Neural progenitor cell (in vitro differentiated cells): ENCODE data around the gene MCUB. TPM values are rescaled to one million over a fixed set of nuclear protein-coding genes. Genes with fewer than 3 reads are reported as not detected.
"Not testable (repeated sequence)": the region's sequence is repeated elsewhere in the genome, so short reads cannot be mapped to it uniquely, and the experiment has no call there.

Source experiments
- DNase-seq: peaks from one replicate; pipeline ENCODE4 v3.0.0-alpha.2; 2016; ENCODE audit warnings: low spot score
- H2AFZ ChIP-seq: fragments of 200-600 bp; sonication (generic); replicated peaks from 2 replicates; pipeline ENCODE4 v1.6.1; 2016; ENCODE audit warnings: antibody characterized with exemption
- H3F3A ChIP-seq: fragments of 200-600 bp; sonication (generic); 2 replicates; pipeline ENCODE4 v1.6.1; 2016; ENCODE audit warnings: antibody characterized with exemption, low read depth
- H3K27ac ChIP-seq: fragments of 200-600 bp; sonication (generic); 2 replicates; pipeline ENCODE4 v1.5.1; 2016; ENCODE audit warnings: mild to moderate bottlenecking
- H3K27me3 ChIP-seq: fragments of 200-600 bp; sonication (generic); 2 replicates; pipeline ENCODE4 v1.6.1; 2016; ENCODE audit warnings: mild to moderate bottlenecking, moderate library complexity
- H3K36me3 ChIP-seq: fragments of 200-600 bp; sonication (generic); 2 replicates; pipeline ENCODE4 v1.5.1; 2016
- H3K4me1 ChIP-seq: fragments of 200-600 bp; sonication (generic); 2 replicates; pipeline ENCODE4 v1.6.1; 2016; ENCODE audit warnings: mixed run types
- H3K4me2 ChIP-seq: fragments of 200-600 bp; sonication (generic); 2 replicates; pipeline ENCODE4 v1.6.1; 2016
- H3K4me3 ChIP-seq: fragments of 200-600 bp; sonication (generic); 2 replicates; pipeline ENCODE4 v1.5.1; 2016
- H3K79me2 ChIP-seq: fragments of 200-600 bp; sonication (generic); 2 replicates; pipeline ENCODE4 v1.6.1; 2016; ENCODE audit warnings: low read depth
- H3K9ac ChIP-seq: fragments of 200-600 bp; sonication (generic); 2 replicates; pipeline ENCODE4 v1.6.1; 2016
- H3K9me3 ChIP-seq: fragments of 200-600 bp; sonication (generic); 2 replicates; pipeline ENCODE4 v1.5.1; 2016; ENCODE audit warnings: low read depth
- H4K20me1 ChIP-seq: fragments of 200-600 bp; sonication (generic); 2 replicates; pipeline ENCODE4 v1.6.1; 2016; ENCODE audit warnings: low read depth
- H3K27ac Mint-ChIP-seq: 3 replicates; pipeline ENCODE4 v1.8.0; 2021; ENCODE audit warnings: mixed read lengths
- H3K27me3 Mint-ChIP-seq: 2 replicates; pipeline ENCODE4 v1.8.0; 2022; ENCODE audit warnings: low read depth, mild to moderate bottlenecking, inconsistent platforms, moderate library complexity, mixed read lengths; ENCODE audit not compliant: insufficient read depth
- H3K36me3 Mint-ChIP-seq: 3 replicates; pipeline ENCODE4 v1.8.0; 2021; ENCODE audit warnings: mixed read lengths
- H3K4me1 Mint-ChIP-seq: 3 replicates; pipeline ENCODE4 v1.8.0; 2021; ENCODE audit warnings: mixed read lengths
- H3K4me3 Mint-ChIP-seq: 3 replicates; pipeline ENCODE4 v1.8.0; 2021; ENCODE audit warnings: mild to moderate bottlenecking, moderate library complexity, mixed read lengths
- H3K9me3 Mint-ChIP-seq: 3 replicates; pipeline ENCODE4 v1.8.0; 2020; ENCODE audit warnings: mixed read lengths
- CTCF ChIP-seq: fragments of 200-600 bp; sonication (generic); IDR thresholded peaks from 2 replicates; pipeline ENCODE4 v1.5.1; 2017; ENCODE audit warnings: antibody characterized with exemption, mild to moderate bottlenecking
- EZH2 ChIP-seq: fragments of 200-600 bp; sonication (generic); IDR thresholded peaks from 2 replicates; pipeline ENCODE4 v1.6.1; 2017; ENCODE audit warnings: antibody characterized with exemption, mild to moderate bottlenecking, moderate library complexity
- EZH2phosphoT487 ChIP-seq: fragments of 200-600 bp; sonication (generic); IDR thresholded peaks from 2 replicates; pipeline ENCODE4 v1.6.1; 2017; ENCODE audit warnings: antibody characterized with exemption
- total RNA-seq: library from RNA; depleted of rRNA; stranded (reverse); fragments of >200 nt; gene quantifications from 2 replicates; pipeline ENCODE4 v1.2.3, GENCODE V29; 2015; ENCODE audit warnings: low replicate concordance

Gene MCUB
- total RNA-seq, 1 donor from 2014 or later: 30.5 TPM

GRCh38 chr4:109574931-109575804 is 15.1 kb downstream of the MCUB start:
- H4K20me1 ChIP-seq: no peaks in the 10 kb centered on the region
- peaks cover 4% of the 10 kb centered on the region for H3K9me3 Mint-ChIP-seq
- no peak overlapping the region for H3K4me3 Mint-ChIP-seq
- peaks cover 5% of the 10 kb centered on the region for H3K36me3 Mint-ChIP-seq
- H2AFZ ChIP-seq: no peak overlapping the region
- no peaks in the 10 kb centered on the region for H3K9me3 ChIP-seq
- H3K79me2 ChIP-seq: no peaks in the 10 kb centered on the region
- no peak overlapping the region for H3K27ac Mint-ChIP-seq
- H3F3A ChIP-seq: no peaks in the 10 kb centered on the region
- no peak overlapping the region for H3K4me2 ChIP-seq
- H3K9ac ChIP-seq: no peak overlapping the region
- no peaks in the 10 kb centered on the region for H3K36me3 ChIP-seq
- no peaks in the 10 kb centered on the region for H3K27me3 ChIP-seq
- no peaks in the 10 kb centered on the region for H3K4me1 Mint-ChIP-seq
- no peak overlapping the region for H3K27ac ChIP-seq
- no peaks in the 10 kb centered on the region for H3K4me1 ChIP-seq
- DNase-seq: no peak
- TF ChIP-seq EZH2: no peak
- no peak for TF ChIP-seq CTCF
- no peak for TF ChIP-seq EZH2phosphoT487
- no peak overlapping the region for H3K4me3 ChIP-seq
- H3K27me3 Mint-ChIP-seq: no peaks in the 10 kb centered on the region

GRCh38 chr4:109576462-109576861 is 16.4 kb downstream of the MCUB start:
- Mint-ChIP-seq H3K27ac (no peak overlapping the region), H3K27me3 (no peaks in the 10 kb centered on the region), H3K36me3 (peaks cover 5% of the 10 kb centered on the region), H3K4me1 (no peaks in the 10 kb centered on the region), H3K4me3 (no peak overlapping the region), H3K9me3 (peaks cover 8% of the 10 kb centered on the region)
- H3K4me1 ChIP-seq: no peaks in the 10 kb centered on the region
- no peaks in the 10 kb centered on the region for H3F3A ChIP-seq
- no peak overlapping the region for H2AFZ ChIP-seq
- no peak overlapping the region for H3K27ac ChIP-seq
- H3K36me3 ChIP-seq: no peaks in the 10 kb centered on the region
- no peak overlapping the region for H3K4me3 ChIP-seq
- H4K20me1 ChIP-seq: no peaks in the 10 kb centered on the region
- no peaks in the 10 kb centered on the region for H3K9me3 ChIP-seq
- no peaks in the 10 kb centered on the region for H3K27me3 ChIP-seq
- no peak overlapping the region for H3K9ac ChIP-seq
- H3K4me2 ChIP-seq: no peak overlapping the region
- TF ChIP-seq CTCF: no peak
- no peak for TF ChIP-seq EZH2phosphoT487
- no peak for TF ChIP-seq EZH2
- no peak for DNase-seq
- H3K79me2 ChIP-seq: no peaks in the 10 kb centered on the region

- Mint-ChIP-seq H3K36me3 (peaks cover 5% of the 10 kb centered on the region), H3K27ac (no peak overlapping the region), H3K9me3 (peaks cover 19% of the 10 kb centered on the region), H3K4me1 (no peaks in the 10 kb centered on the region), H3K27me3 (no peaks in the 10 kb centered on the region), H3K4me3 (no peak overlapping the region)
- Histone ChIP-seq H3K36me3 (no peaks in the 10 kb centered on the region), H3F3A (no peaks in the 10 kb centered on the region), H3K4me2 (no peak overlapping the region), H3K4me1 (no peaks in the 10 kb centered on the region), H4K20me1 (no peaks in the 10 kb centered on the region), H3K27me3 (no peaks in the 10 kb centered on the region), H3K79me2 (no peaks in the 10 kb centered on the region), H2AFZ (no peak overlapping the region), H3K4me3 (no peak overlapping the region), H3K27ac (no peak overlapping the region), H3K9me3 (peaks cover 4% of the 10 kb centered on the region), H3K9ac (no peak overlapping the region)
- no peak for DNase-seq
- TF ChIP-seq EZH2phosphoT487: no peak
- no peak for TF ChIP-seq EZH2
- no peak for TF ChIP-seq CTCF
These were observed 18.8 kb downstream of the MCUB start for GRCh38 chr4:109578846-109579245.

- H3K9me3 Mint-ChIP-seq: peaks cover 26% of the 10 kb centered on the region
These were observed 20.0 kb downstream of the MCUB start for GRCh38 chr4:109579997-109580396.

More at GRCh38 chr4:109579997-109580396, 20.0 kb downstream of the MCUB start:
- not testable (repeated sequence) for H3K27me3 Mint-ChIP-seq, H3K4me3 ChIP-seq, H2AFZ ChIP-seq, H3K4me3 Mint-ChIP-seq, H3K27me3 ChIP-seq, H3K36me3 ChIP-seq, H4K20me1 ChIP-seq, DNase-seq, H3K79me2 ChIP-seq, H3K4me1 Mint-ChIP-seq, H3K9ac ChIP-seq, H3K27ac ChIP-seq, H3K9me3 ChIP-seq, H3F3A ChIP-seq, H3K4me2 ChIP-seq, H3K36me3 Mint-ChIP-seq, H3K27ac Mint-ChIP-seq, H3K4me1 ChIP-seq
